PC-3 (cell line): ENCODE results near the gene PPP2R5D. TPM values are rescaled to one million over a fixed set of nuclear protein-coding genes. Genes with fewer than 3 reads are reported as not detected.
A peak's percentile ranks its signal among the peaks of the same experiment; 100 is the strongest.

Experiments used
- ATAC-seq: fragments of 200-7000 bp; cut with Tn5 transposase; 2 replicates; pipeline ENCODE4 v1.9.1; 2020; ENCODE audit warnings: mild to moderate bottlenecking, moderate library complexity
- BruUV-seq: library from RNA; stranded (reverse); fragments of 400-500 nt; replicated peaks from 2 replicates; lab custom pipeline; 2021; lab: Mats Ljungman, UMichigan
- CTCF ChIA-PET: fragments of 300-600 bp; sonication (Branson Sonifier 250); formaldehyde crosslinking; loops from one replicate; lab custom pipeline; 2022; ENCODE audit warnings: antibody characterized with exemption; lab: Charles Lee
- POLR2A ChIA-PET: fragments of 300-600 bp; sonication (Branson Sonifier 250); formaldehyde crosslinking; loops from one replicate; lab custom pipeline; 2022; ENCODE audit warnings: antibody characterized with exemption; ENCODE audit not compliant: unreplicated experiment; lab: Charles Lee
- DNase-seq: peaks from one replicate; pipeline ENCODE4 v3.0.0-alpha.2; 2015
- H2AFZ ChIP-seq: fragments of 300-600 bp; sonication (generic); 2 replicates; pipeline ENCODE4 v1.6.0; 2016; ENCODE audit warnings: antibody characterized with exemption, low read length
- H3F3A ChIP-seq: fragments of 300-600 bp; sonication (generic); one replicate; pipeline ENCODE4 v1.6.0; 2017; ENCODE audit warnings: antibody characterized with exemption, low read length, control low read depth, mild to moderate bottlenecking; ENCODE audit not compliant: unreplicated experiment
- H3K27ac ChIP-seq: fragments of 300-600 bp; sonication (generic); 2 replicates; pipeline ENCODE4 v1.5.1; 2016; ENCODE audit warnings: mild to moderate bottlenecking, low read length
- H3K27me3 ChIP-seq: fragments of 300-600 bp; sonication (generic); 2 replicates; pipeline ENCODE4 v1.6.1; 2016; ENCODE audit warnings: low read length, mixed read lengths
- H3K36me3 ChIP-seq: fragments of 300-600 bp; sonication (generic); 2 replicates; pipeline ENCODE4 v1.6.1; 2016; ENCODE audit warnings: low read depth, mixed run types, low read length, mixed read lengths
- H3K4me1 ChIP-seq: fragments of 300-600 bp; sonication (generic); 2 replicates; pipeline ENCODE4 v1.5.1; 2016; ENCODE audit warnings: low read length; ENCODE audit not compliant: insufficient read depth
- H3K4me2 ChIP-seq: fragments of 300-600 bp; sonication (generic); 2 replicates; pipeline ENCODE4 v1.6.0; 2016; ENCODE audit warnings: low read length
- H3K4me3 ChIP-seq: fragments of 300-600 bp; sonication (generic); 2 replicates; pipeline ENCODE4 v1.5.1; 2016; ENCODE audit warnings: mild to moderate bottlenecking, low read length, mixed read lengths
- H3K79me2 ChIP-seq: fragments of 300-600 bp; sonication (generic); 2 replicates; pipeline ENCODE4 v1.6.1; 2017; ENCODE audit warnings: low read length, mixed read lengths
- H3K9ac ChIP-seq: fragments of 300-600 bp; sonication (generic); 2 replicates; pipeline ENCODE4 v1.6.0; 2016; ENCODE audit warnings: mild to moderate bottlenecking, low read length
- H3K9me2 ChIP-seq: fragments of 300-600 bp; sonication (generic); replicated peaks from 2 replicates; pipeline ENCODE4 v1.6.1; 2016; ENCODE audit warnings: mixed run types, low read length, mixed read lengths
- H3K9me3 ChIP-seq: fragments of 300-600 bp; sonication (generic); 2 replicates; pipeline ENCODE4 v1.6.1; 2016; ENCODE audit warnings: low read length, mixed read lengths
- H4K20me1 ChIP-seq: fragments of 300-600 bp; sonication (generic); 2 replicates; pipeline ENCODE4 v1.6.1; 2016; ENCODE audit warnings: low read length, mixed read lengths
- CTCF ChIP-seq: fragments of 300-600 bp; sonication (generic); conservative IDR thresholded peaks from 2 replicates; pipeline ENCODE4 v1.5.1; 2017; ENCODE audit warnings: antibody characterized with exemption, low read depth, mild to moderate bottlenecking, low read length
- EZH2 ChIP-seq: fragments of 300-600 bp; sonication (generic); IDR thresholded peaks from one replicate; pipeline ENCODE4 v1.6.1; 2017; ENCODE audit warnings: antibody characterized with exemption, mild to moderate bottlenecking, low read length; ENCODE audit not compliant: unreplicated experiment
- EZH2phosphoT487 ChIP-seq: fragments of 300-600 bp; sonication (generic); IDR thresholded peaks from 2 replicates; pipeline ENCODE4 v1.6.1; 2018; ENCODE audit warnings: mild to moderate bottlenecking, antibody characterized with exemption, low read length, borderline replicate concordance
- intact Hi-C: fragments of 100-400 bp; cut with micrococcal nuclease; formaldehyde crosslinking; loops from 2 replicates; pipeline ENCODE4 v1.9.0; 2023
- total RNA-seq: library from RNA; depleted of rRNA; stranded (reverse); fragments of >200 nt; gene quantifications from 2 replicates; pipeline ENCODE4 v1.2.3, GENCODE V29; 2014

The PPP2R5D gene
- total RNA-seq, 1 experiment from 2014 or later, result 54.1 TPM

GRCh38 chr6:42958125-42958524 lies 26.2 kb upstream of the PPP2R5D start:
- Histone ChIP-seq H3K4me3 (no peak overlapping the region), H3K4me2 (no peak overlapping the region), H3K79me2 (no peaks in the 10 kb centered on the region), H3K4me1 (peaks cover 15% of the 10 kb centered on the region; the same call in 1 of the 2 replicates), H3K27ac (no peak overlapping the region), H3K9me3 (no peaks in the 10 kb centered on the region), H3K27me3 (no peaks in the 10 kb centered on the region), H3K9me2 (no peaks in the 10 kb centered on the region), H3K9ac (no peak overlapping the region), H2AFZ (no peak overlapping the region), H3F3A (no peaks in the 10 kb centered on the region), H4K20me1 (no peaks in the 10 kb centered on the region), H3K36me3 (no peaks in the 10 kb centered on the region)
- TF ChIP-seq EZH2phosphoT487 (no peak), CTCF (no peak), EZH2 (no peak)
- no TSS peak for BruUV-seq
- no peak for ATAC-seq
- intact Hi-C loops, result no loop called here
- ChIA-PET CTCF (no interaction called here), POLR2A (no interaction called here)
- no peak for DNase-seq

GRCh38 chr6:42959917-42960242 lies 24.5 kb upstream of the PPP2R5D start:
- H3K9ac ChIP-seq, result no peak overlapping the region
- CTCF ChIA-PET, result no interaction called here

More at GRCh38 chr6:42959917-42960242, 24.5 kb upstream of the PPP2R5D start:
- intact Hi-C loops, result loop anchor here (1.0 kb wide), 1 partner anchor 59 kb away; no protein-coding TSS in a partner anchor
- Histone ChIP-seq H2AFZ (peak overlapping the region; percentile 92), H3K36me3 (no peaks in the 10 kb centered on the region; the same call in 1 of the 2 replicates), H3K79me2 (no peaks in the 10 kb centered on the region), H3K9me2 (no peaks in the 10 kb centered on the region), H3K9me3 (no peaks in the 10 kb centered on the region), H3K4me3 (peak overlapping the region; percentile 79), H3K4me2 (peak overlapping the region; percentile 100), H4K20me1 (no peaks in the 10 kb centered on the region), H3K27me3 (no peaks in the 10 kb centered on the region), H3F3A (no peaks in the 10 kb centered on the region), H3K27ac (no peak overlapping the region), H3K4me1 (peaks cover 15% of the 10 kb centered on the region; the same call in 1 of the 2 replicates)
- POLR2A ChIA-PET, result interaction anchor here (0.6 kb wide), 1 partner anchor 175 kb away, joined by 4 read pairs; no protein-coding TSS in a partner anchor
- BruUV-seq, result no TSS peak
- ATAC-seq (no peak), DNase-seq (no peak)
- no peak for TF ChIP-seq CTCF
- no peak for TF ChIP-seq EZH2
- no peak for TF ChIP-seq EZH2phosphoT487
